ENCODE results near the gene COQ7. TPM values are rescaled to one million over a fixed set of nuclear protein-coding genes. Genes with fewer than 3 reads are reported as not detected.

The COQ7 gene
- total RNA-seq, 3 donors from 2014 or later: 13.8 to 20.2 (median 16.4) TPM

GRCh38 chr16:19119564-19119963 is 52.1 kb downstream of the COQ7 start:
- H3K27me3 ChIP-seq: no peaks in the 10 kb centered on the region
- peak overlapping the region; percentile 88 to 94 for H3K27ac ChIP-seq
- intact Hi-C loops (cut with DNase I; ENCODE audit: low total_unique reads): no loop called here
- DNase-seq (ENCODE audit: low spot score in 2 of 2): no peak
- H3K9me3 ChIP-seq: no peaks in the 10 kb centered on the region
- TF ChIP-seq, protein P1, sequence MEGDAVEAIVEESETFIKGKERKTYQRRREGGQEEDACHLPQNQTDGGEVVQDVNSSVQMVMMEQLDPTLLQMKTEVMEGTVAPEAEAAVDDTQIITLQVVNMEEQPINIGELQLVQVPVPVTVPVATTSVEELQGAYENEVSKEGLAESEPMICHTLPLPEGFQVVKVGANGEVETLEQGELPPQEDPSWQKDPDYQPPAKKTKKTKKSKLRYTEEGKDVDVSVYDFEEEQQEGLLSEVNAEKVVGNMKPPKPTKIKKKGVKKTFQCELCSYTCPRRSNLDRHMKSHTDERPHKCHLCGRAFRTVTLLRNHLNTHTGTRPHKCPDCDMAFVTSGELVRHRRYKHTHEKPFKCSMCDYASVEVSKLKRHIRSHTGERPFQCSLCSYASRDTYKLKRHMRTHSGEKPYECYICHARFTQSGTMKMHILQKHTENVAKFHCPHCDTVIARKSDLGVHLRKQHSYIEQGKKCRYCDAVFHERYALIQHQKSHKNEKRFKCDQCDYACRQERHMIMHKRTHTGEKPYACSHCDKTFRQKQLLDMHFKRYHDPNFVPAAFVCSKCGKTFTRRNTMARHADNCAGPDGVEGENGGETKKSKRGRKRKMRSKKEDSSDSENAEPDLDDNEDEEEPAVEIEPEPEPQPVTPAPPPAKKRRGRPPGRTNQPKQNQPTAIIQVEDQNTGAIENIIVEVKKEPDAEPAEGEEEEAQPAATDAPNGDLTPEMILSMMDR (IDR thresholded peaks at IDR 0.05): no peak
- TF ChIP-seq POLR2A (IDR thresholded peaks at IDR 0.05): no peak
- TF ChIP-seq POLR2AphosphoS5 (IDR thresholded peaks at IDR 0.05): no peak
- peaks cover 22 to 39% of the 10 kb centered on the region in 2 donors for H3K4me1 ChIP-seq
- H3K4me3 ChIP-seq: peak overlapping the region; percentile 34 to 52 (median 34)
- H3K36me3 ChIP-seq: no peaks in the 10 kb centered on the region

DNA sequence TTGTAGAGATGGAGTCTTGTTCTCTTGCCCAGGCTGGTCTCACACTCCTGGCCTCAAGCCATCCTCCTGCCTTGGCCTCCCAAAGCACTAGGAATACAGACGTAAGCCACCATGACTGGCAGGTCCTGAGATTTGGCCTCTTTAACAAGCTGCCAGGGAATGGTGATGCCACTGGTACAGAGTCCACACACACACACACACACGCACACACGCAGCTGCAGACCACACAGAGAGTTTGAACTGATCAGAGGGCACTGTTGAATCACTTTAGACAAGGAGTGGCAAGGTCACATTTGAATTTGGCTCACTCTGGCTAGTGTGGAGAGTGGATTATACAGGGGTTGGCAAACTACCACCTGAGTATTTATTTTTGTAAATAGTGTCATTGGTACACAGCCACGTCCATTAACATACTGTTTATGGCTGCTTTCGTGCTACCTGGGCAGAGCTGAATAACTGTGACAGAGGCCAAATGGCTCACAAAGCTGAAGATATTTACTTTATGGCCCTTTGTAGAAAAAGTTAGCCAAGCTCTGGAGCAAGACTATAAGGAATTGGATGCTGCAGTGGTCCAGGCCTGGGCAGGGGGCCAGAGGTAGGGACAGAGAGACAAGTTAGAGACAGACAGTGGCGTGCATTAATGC is 56.2 kb downstream of the COQ7 start:
- intact Hi-C loops (cut with DNase I; ENCODE audit: low total_unique reads): no loop called here
- Histone ChIP-seq H3K27ac (no peak overlapping the region), H3K27me3 (no peaks in the 10 kb centered on the region), H3K4me3 (no peak overlapping the region), H3K4me1 (peaks cover 5 to 18% of the 10 kb centered on the region in 2 donors), H3K36me3 (no peaks in the 10 kb centered on the region), H3K9me3 (no peaks in the 10 kb centered on the region)
- no peak for DNase-seq (ENCODE audit: low spot score in 2 of 2)
- TF ChIP-seq POLR2A (IDR thresholded peaks at IDR 0.05): no peak
- TF ChIP-seq, protein P1 (IDR thresholded peaks at IDR 0.05): no peak

GRCh38 chr16:19126300-19126699 is 58.9 kb downstream of the COQ7 start:
- Histone ChIP-seq H3K4me1 (peaks cover 0 to 5% of the 10 kb centered on the region in 2 donors), H3K27me3 (no peaks in the 10 kb centered on the region), H3K9me3 (no peaks in the 10 kb centered on the region), H3K36me3 (no peaks in the 10 kb centered on the region), H3K27ac (no peak overlapping the region), H3K4me3 (no peak overlapping the region)
- intact Hi-C loops (cut with DNase I; ENCODE audit: low total_unique reads): no loop called here
- no peak for DNase-seq (ENCODE audit: low spot score in 2 of 2)
- TF ChIP-seq POLR2A (IDR thresholded peaks at IDR 0.05): no peak
- no peak for TF ChIP-seq POLR2AphosphoS5 (IDR thresholded peaks at IDR 0.05)

DNA sequence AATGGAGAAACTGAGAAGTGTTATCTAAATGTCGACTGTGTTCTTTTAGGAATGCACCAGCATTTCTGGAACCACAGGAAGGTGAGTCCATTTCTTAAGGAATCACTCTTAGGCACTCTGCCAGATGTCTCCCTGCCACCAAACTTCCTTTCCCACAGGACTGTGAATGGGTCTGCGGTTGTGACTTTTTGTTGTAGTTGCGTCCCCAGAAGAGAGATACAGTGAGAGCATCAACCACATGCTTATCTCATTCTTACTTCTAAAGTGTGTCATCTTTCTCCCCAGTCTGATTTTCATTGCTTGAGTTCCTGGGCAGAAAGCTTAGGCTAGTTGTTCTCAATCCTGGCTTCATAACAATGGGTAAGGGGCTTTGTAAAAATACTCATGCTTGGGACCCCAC is 59.8 kb downstream of the COQ7 start:
- H3K4me3 ChIP-seq: no peak overlapping the region
- no peak overlapping the region for H3K27ac ChIP-seq
- intact Hi-C loops (cut with DNase I; ENCODE audit: low total_unique reads): no loop called here
- no peaks in the 10 kb centered on the region for H3K36me3 ChIP-seq
- H3K27me3 ChIP-seq: no peaks in the 10 kb centered on the region
- H3K4me1 ChIP-seq: no peaks in the 10 kb centered on the region
- TF ChIP-seq POLR2A (IDR thresholded peaks at IDR 0.05) (no peak), POLR2AphosphoS5 (IDR thresholded peaks at IDR 0.05) (no peak)
- TF ChIP-seq, protein P1 (IDR thresholded peaks at IDR 0.05): no peak
- no peaks in the 10 kb centered on the region for H3K9me3 ChIP-seq
- no peak for DNase-seq (ENCODE audit: low spot score in 2 of 2)

- Histone ChIP-seq H3K9me3 (no peaks in the 10 kb centered on the region), H3K4me3 (no peak overlapping the region), H3K27me3 (no peaks in the 10 kb centered on the region), H3K4me1 (no peaks in the 10 kb centered on the region), H3K36me3 (no peaks in the 10 kb centered on the region), H3K27ac (no peak overlapping the region)
- TF ChIP-seq, protein P1 (IDR thresholded peaks at IDR 0.05): no peak
- TF ChIP-seq POLR2A (IDR thresholded peaks at IDR 0.05) (no peak), POLR2AphosphoS5 (IDR thresholded peaks at IDR 0.05) (no peak)
- no peak for DNase-seq (ENCODE audit: low spot score in 2 of 2)
- intact Hi-C loops (cut with DNase I; ENCODE audit: low total_unique reads): no loop called here
These were observed 60.3 kb downstream of the COQ7 start for GRCh38 chr16:19127674-19128131.

Data from breast epithelium (tissue), 4 donors.